K562 (cell line): ENCODE results near the gene FOXN3. TPM values are rescaled to one million over a fixed set of nuclear protein-coding genes. Genes with fewer than 3 reads are reported as not detected.

Source experiments
- ATAC-seq: fragments of 200-7000 bp; cut with Tn5 transposase; 3 replicates; pipeline ENCODE4 v1.9.1; 2020; ENCODE audit warnings: moderate library complexity
- BruUV-seq: library from RNA; stranded (reverse); fragments of 400-500 nt; replicated peaks from 2 replicates; lab custom pipeline; 2021; lab: Mats Ljungman, UMichigan
- CTCF ChIA-PET: fragments of 300-600 bp; formaldehyde crosslinking; extraction: SDS; loops from one replicate; lab custom pipeline; 2021; ENCODE audit warnings: low intra/inter-chr PET ratio; lab: Yijun Ruan, JAX
- POLR2A ChIA-PET: fragments of 300-600, 350-650 bp; sonication (Branson Sonifier 250); formaldehyde crosslinking; extraction: SDS; loops from one replicate; lab custom pipeline; 2021; ENCODE audit warnings: antibody characterized with exemption, inconsistent platforms; lab: Yijun Ruan, JAX
- DNase-seq, 4 experiments: peaks; one replicate each; pipeline versions ENCODE4 v3.0.0 to v3.0.0-alpha.2; 2011 to 2018; ENCODE audit warnings: low spot score in 3 of 4, mixed read lengths in 3 of 4; ENCODE audit errors: extremely low read depth in 1 of 4
- FAIRE-seq: peaks from 2 replicates; lab custom pipeline; 2011; peaks lifted over from hg19 to GRCh38; lab: Jason Lieb, UNC
- H2AFZ ChIP-seq: 2 replicates; pipeline ENCODE4 v1.6.0; 2011; ENCODE audit warnings: low read depth, low read length, control low read depth, inconsistent platforms
- H3K27ac ChIP-seq: fragments of 200-600 bp; 3 replicates; pipeline ENCODE4 v1.8.0; 2011; ENCODE audit warnings: low read depth, mild to moderate bottlenecking, control low read depth, inconsistent platforms, low read length, moderate library complexity, mixed read lengths; ENCODE audit errors: extremely low read depth
- H3K27me3 ChIP-seq, 2 experiments: fragments of 300-600 bp in 1 of 2; 2 replicates in 1 of 2; 3 replicates in 1 of 2; pipeline versions ENCODE4 v1.6.0 to v1.8.0; 2011; ENCODE audit warnings: inconsistent platforms in 2 of 2, low read length in 2 of 2, mild to moderate bottlenecking in 1 of 2, mixed read lengths in 1 of 2, moderate library complexity in 1 of 2; ENCODE audit not compliant: control insufficient read depth in 2 of 2, insufficient read depth in 2 of 2
- H3K36me3 ChIP-seq: fragments of 300-600 bp; 3 replicates; pipeline ENCODE4 v1.8.0; 2011; ENCODE audit warnings: mild to moderate bottlenecking, low read length, inconsistent platforms; ENCODE audit not compliant: control insufficient read depth, insufficient read depth
- H3K4me1 ChIP-seq, 2 experiments: fragments of 200-600 bp in 1 of 2; replicated peaks in 1 of 2; 2 replicates in 1 of 2; 3 replicates in 1 of 2; pipeline versions ENCODE4 v1.5.1 to v1.8.0; 2011; ENCODE audit warnings: inconsistent platforms in 2 of 2, low read length in 2 of 2, mild to moderate bottlenecking in 1 of 2, mixed read lengths in 1 of 2, moderate library complexity in 1 of 2; ENCODE audit not compliant: control insufficient read depth in 2 of 2, insufficient read depth in 2 of 2
- H3K4me2 ChIP-seq: 2 replicates; pipeline ENCODE4 v1.6.1; 2011; ENCODE audit warnings: low read length, control low read depth, inconsistent platforms, mixed read lengths; ENCODE audit not compliant: insufficient read depth
- H3K4me3 ChIP-seq: fragments of 200-600 bp; sonication (generic), shearing (Covaris generic); 2 replicates; pipeline ENCODE4 v1.5.1; 2016; ENCODE audit warnings: control low read depth, inconsistent platforms
- H3K79me2 ChIP-seq: fragments of 200-600 bp; 3 replicates; pipeline ENCODE4 v1.8.0; 2011; ENCODE audit warnings: low read length, inconsistent platforms; ENCODE audit not compliant: control insufficient read depth, insufficient read depth
- H3K9ac ChIP-seq, 2 experiments: 2 replicates each; pipeline versions ENCODE4 v1.6.0 to v1.6.1; 2011; ENCODE audit warnings: low read depth in 2 of 2, low read length in 2 of 2, control low read depth in 1 of 2, inconsistent platforms in 1 of 2, mild to moderate bottlenecking in 1 of 2, mixed read lengths in 1 of 2; ENCODE audit not compliant: insufficient read depth in 1 of 2
- H3K9me1 ChIP-seq: one replicate; pipeline ENCODE4 v1.6.0; 2011; ENCODE audit warnings: inconsistent platforms, mild to moderate bottlenecking, low read length, moderate library complexity; ENCODE audit not compliant: control insufficient read depth, insufficient read depth
- H3K9me3 ChIP-seq: replicated peaks from 2 replicates; pipeline ENCODE4 v1.5.1; 2011; ENCODE audit warnings: low read depth, low read length, inconsistent platforms; ENCODE audit not compliant: control insufficient read depth, insufficient read depth
- H4K20me1 ChIP-seq: replicated peaks from 2 replicates; pipeline ENCODE4 v1.6.1; 2011; ENCODE audit warnings: low read length, inconsistent platforms, mixed read lengths; ENCODE audit not compliant: control insufficient read depth, insufficient read depth
- BCOR ChIP-seq: fragments of 450-650 bp; IDR thresholded peaks from 2 replicates; pipeline ENCODE4 v1.6.1; 2016
- CHD1 ChIP-seq: fragments of 200-600 bp; sonication (generic); IDR thresholded peaks from one replicate; pipeline ENCODE4 v1.6.1; 2012; ENCODE audit warnings: mild to moderate bottlenecking, moderate library complexity, low read length, inconsistent platforms
- FOXK1 ChIP-seq: sonication (generic); formaldehyde crosslinking; IDR thresholded peaks from 2 replicates; pipeline ENCODE4 v1.8.0; 2022; ENCODE audit warnings: missing genetic modification reagents, mild to moderate bottlenecking, borderline replicate concordance
- HDAC3 ChIP-seq: fragments of 450-650 bp; IDR thresholded peaks from 2 replicates; pipeline ENCODE4 v1.6.1; 2018; ENCODE audit warnings: borderline replicate concordance, mild to moderate bottlenecking, moderate library complexity; ENCODE audit not compliant: partially characterized antibody
- HES1 ChIP-seq: fragments of 450-650 bp; IDR thresholded peaks from 2 replicates; pipeline ENCODE4 v1.6.1; 2016; ENCODE audit warnings: low read depth, mild to moderate bottlenecking, moderate library complexity
- IRF9 ChIP-seq: fragments of 450-650 bp; IDR thresholded peaks from 2 replicates; pipeline ENCODE4 v1.6.1; 2016; ENCODE audit warnings: missing biosample characterization, missing genetic modification characterization
- MXI1 ChIP-seq: IDR thresholded peaks from 2 replicates; pipeline ENCODE4 v1.6.1; 2011; ENCODE audit warnings: low read depth, mild to moderate bottlenecking, improper control_type of control experiment, low read length
- NFIX ChIP-seq: fragments of 250-450 bp; sonication (Bioruptor Pico); IDR thresholded peaks from 2 replicates; pipeline ENCODE4 v1.4.0; 2020; ENCODE audit warnings: low read depth, mild to moderate bottlenecking, moderate library complexity
- NR4A1 ChIP-seq, 2 experiments: fragments of 250-450 bp in 1 of 2; fragments of 450-650 bp in 1 of 2; sonication (Bioruptor Pico) in 1 of 2; IDR thresholded peaks; 2 replicates each; pipeline versions ENCODE4 v1.4.0 to v1.6.1; 2016 to 2020; ENCODE audit warnings: mild to moderate bottlenecking in 2 of 2, missing compliant biosample characterization in 1 of 2, missing genetic modification characterization in 1 of 2, moderate library complexity in 1 of 2
- PML ChIP-seq: IDR thresholded peaks from 2 replicates; pipeline ENCODE4 v1.6.1; 2012; ENCODE audit warnings: low read length, inconsistent platforms
- TARDBP ChIP-seq: fragments of 450-650 bp; IDR thresholded peaks from 2 replicates; pipeline ENCODE4 v1.6.1; 2016
- U2AF2 ChIP-seq: fragments of 200-400 bp; formaldehyde crosslinking; optimal IDR thresholded peaks from 2 replicates; pipeline ENCODE3; 2017; ENCODE audit warnings: low read depth, mild to moderate bottlenecking, low read length
- ZBED1 ChIP-seq: IDR thresholded peaks from 2 replicates; pipeline ENCODE4 v1.6.1; 2014
- ZKSCAN1 ChIP-seq: fragments of 150-350 bp; IDR thresholded peaks from 2 replicates; pipeline ENCODE4 v1.6.1; 2016; ENCODE audit warnings: low read depth, low read length
- ZNF551 ChIP-seq: fragments of 250-450 bp; sonication (Bioruptor Pico); IDR thresholded peaks from 2 replicates; pipeline ENCODE4 v1.5.0; 2021; ENCODE audit warnings: mild to moderate bottlenecking, moderate library complexity
- ZNF592 ChIP-seq: fragments of 450-650 bp; IDR thresholded peaks from 2 replicates; pipeline ENCODE4 v1.6.1; 2017; ENCODE audit warnings: antibody characterized with exemption, mild to moderate bottlenecking
- WGBS: fragments of 100-300 bp; shearing (Covaris generic); methylation state at CpG from one replicate; pipeline ENCODE4 v1.1.6; 2016; ENCODE audit warnings: low coverage, mixed read lengths; ENCODE audit not compliant: insufficient coverage; ENCODE audit errors: missing lambda C conversion rate; 5-methylcytosine and 5-hydroxymethylcytosine counted together
- in situ Hi-C: fragments of 300-500 bp; cut with MboI; formaldehyde crosslinking; loops from 4 replicates; pipeline ENCODE4 v1.15.0; 2018; ENCODE audit warnings: inconsistent platforms, mixed read lengths
- intact Hi-C: fragments of 100-400 bp; cut with micrococcal nuclease; formaldehyde crosslinking; loops from 2 replicates; pipeline ENCODE4 v1.14.2; 2022
- polyA plus RNA-seq, 8 experiments: library from polyadenylated mRNA; depleted of rRNA in 4 of 8; stranded (reverse) in 5 of 8; unstranded in 3 of 8; fragments of >200 nt; fragmentation: Nextera tagmentation in 2 of 8; fragmentation: Illumina TruSeq in 1 of 8; extraction: Ambion mirVana in 2 of 8; extraction: Trizol in 1 of 8; gene quantifications; 2 replicates each; pipeline versions ENCODE4 v1.2.1 to v1.2.3, GENCODE V29; 2011 to 2014; ENCODE audit warnings: inconsistent platforms in 1 of 8, missing spikeins in 1 of 8
- total RNA-seq, 7 experiments: library from RNA; depleted of rRNA in 6 of 7; stranded (reverse); fragments of >200 nt in 6 of 7; fragmentation: Illumina TruSeq in 2 of 7; extraction: Trizol in 2 of 7; gene quantifications; 2 replicates each; pipeline versions ENCODE4 v1.2.1 to v1.2.3, GENCODE V29; 2011 to 2021; ENCODE audit warnings: low replicate concordance in 1 of 7

The FOXN3 gene
- total and polyA plus RNA-seq, 9 of the 15 experiments (the other 6 are each of a cell fraction or from before 2014, with no cell fraction given): 0.07 to 1.3 (median 0.40) TPM

GRCh38 chr14:89315493-89316470, 101.3 kb downstream of the FOXN3 start (continued):
- TF ChIP-seq MXI1 (no peak), IRF9 (tag) (no peak), CHD1 (no peak), ZKSCAN1 (no peak)
- TF ChIP-seq, all 486 proteins: peak for 0

GRCh38 chr14:89314274-89314673, 102.8 kb downstream of the FOXN3 start:
- Histone ChIP-seq H3K27me3 (peaks cover 0 to 15% of the 10 kb centered on the region in 2 experiments; a peak in 1 of 5 replicates), H2AFZ (no peak overlapping the region), H3K4me1 (no peaks in the 10 kb centered on the region), H3K79me2 (no peaks in the 10 kb centered on the region), H3K9me3 (no peaks in the 10 kb centered on the region), H3K9me1 (no peaks in the 10 kb centered on the region), H3K27ac (no peak overlapping the region), H3K9ac (no peak overlapping the region), H3K36me3 (no peaks in the 10 kb centered on the region)
- BruUV-seq: no TSS peak
- intact Hi-C loops (no loop called here), in situ Hi-C loops (no loop called here)
- DNase-seq (no peak), ATAC-seq (no peak)
- POLR2A ChIA-PET: no interaction called here
- 0% methylated on average over 2 of the region's 2 CpGs for WGBS
- TF ChIP-seq NR4A1 (CRISPR knock-in tag; IDR thresholded peaks at IDR 0.05) (no peak), NR4A1 (tag; IDR thresholded peaks at IDR 0.05) (no peak), NFIX (CRISPR knock-in tag) (no peak), HDAC3 (no peak), FOXK1 (CRISPR knock-in tag) (no peak), ZNF592 (no peak), PML (no peak), ZBED1 (no peak), BCOR (no peak), HES1 (no peak), TARDBP (no peak), U2AF2 (no peak), ZNF551 (no peak)
- TF ChIP-seq, all 486 proteins: peak for 0
- Histone ChIP-seq H3K4me2 (no peak overlapping the region), H3K4me3 (no peak overlapping the region), H4K20me1 (no peaks in the 10 kb centered on the region)
- FAIRE-seq: no peak
- CTCF ChIA-PET: no interaction called here
